Brain pericyte (primary cell): ENCODE measurements around the gene BACH1.

ENCODE experiments used
- DNase-seq: peaks from one replicate; pipeline ENCODE4 v3.0.0-alpha.2; 2012; ENCODE audit warnings: low read depth, low spot score

Gene BACH1

GRCh38 chr21:29313662-29314408 lies 15.1 kb downstream of the BACH1 start:
- DNase-seq = no peak

- DNase-seq = no peak
Measured at GRCh38 chr21:29315131-29315749, 16.5 kb downstream of the BACH1 start.

GRCh38 chr21:29316029-29316742 lies 17.5 kb downstream of the BACH1 start:
- DNase-seq = no peak

GRCh38 chr21:29316806-29317205 lies 18.1 kb downstream of the BACH1 start:
- DNase-seq = no peak

- DNase-seq = no peak
Measured at GRCh38 chr21:29318354-29318753, 19.6 kb downstream of the BACH1 start.

GRCh38 chr21:29320031-29320430 lies 21.3 kb downstream of the BACH1 start:
- DNase-seq = no peak

- no peak for DNase-seq
Measured at GRCh38 chr21:29321217-29321616, 22.5 kb downstream of the BACH1 start.

GRCh38 chr21:29321932-29322928 lies 23.5 kb downstream of the BACH1 start:
- no peak for DNase-seq

- no peak for DNase-seq
Measured at GRCh38 chr21:29323189-29323588, 24.5 kb downstream of the BACH1 start.

GRCh38 chr21:29326914-29327554 lies 28.3 kb downstream of the BACH1 start:
- DNase-seq = no peak

- DNase-seq = no peak
Measured at GRCh38 chr21:29329406-29329805, 30.7 kb downstream of the BACH1 start.

GRCh38 chr21:29330797-29331196 lies 32.1 kb downstream of the BACH1 start:
- DNase-seq = no peak

- no peak for DNase-seq
Measured at GRCh38 chr21:29332461-29333362, 34.0 kb downstream of the BACH1 start.

GRCh38 chr21:29333406-29333805 lies 34.7 kb downstream of the BACH1 start:
- DNase-seq = no peak

- DNase-seq = peak; percentile 67
Measured at GRCh38 chr21:29334717-29335428, 36.2 kb downstream of the BACH1 start.

GRCh38 chr21:29335720-29336119 lies 37.0 kb downstream of the BACH1 start:
- DNase-seq = no peak

GRCh38 chr21:29338256-29338655 lies 39.5 kb downstream of the BACH1 start:
- no peak for DNase-seq

GRCh38 chr21:29340228-29340627 lies 41.5 kb downstream of the BACH1 start:
- no peak for DNase-seq

- peak; percentile 93 for DNase-seq
Measured at GRCh38 chr21:29342363-29342957, 43.7 kb downstream of the BACH1 start.
